ENCODE data around the gene GAL3ST3. TPM values are rescaled to one million over a fixed set of nuclear protein-coding genes. Genes with fewer than 3 reads are reported as not detected.

Gene GAL3ST3
- total RNA-seq, 2 experiments from 2014 or later, result not detected

DNA sequence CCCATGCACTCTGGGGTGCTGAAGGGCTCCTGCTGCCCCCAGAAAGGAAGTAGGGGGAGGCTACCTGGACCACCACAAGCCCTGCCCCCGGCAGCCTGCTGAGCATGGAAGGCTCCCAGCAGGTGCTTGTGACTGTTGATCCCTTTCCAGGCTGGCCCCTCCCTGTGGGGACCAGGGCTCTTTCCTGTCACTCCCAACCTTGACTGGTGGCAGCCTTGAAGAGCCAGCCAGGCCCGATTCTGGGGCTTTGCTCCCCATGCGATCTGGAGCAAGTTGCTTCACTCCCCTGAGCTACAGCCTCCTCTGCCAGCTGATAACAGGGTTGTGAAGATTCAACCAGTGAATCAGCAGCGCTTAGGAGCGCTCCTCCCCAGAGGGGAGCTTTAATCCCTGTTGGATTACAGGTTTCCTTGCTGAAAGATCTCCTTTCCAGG lies 41.7 kb downstream of the GAL3ST3 start:
- POLR2A ChIA-PET, result interaction anchor here (0.9 to 2.1 kb wide), 2 partner anchors 148 to 295 kb away, joined by 3 to 6 read pairs; partner anchors contain the start of gene KAT5
- CTCF ChIA-PET, result interaction anchor here (0.6 to 1.1 kb wide), 2 partner anchors 36 to 120 kb away, joined by 3 read pairs; no protein-coding TSS in a partner anchor
- Mint-ChIP-seq H3K4me3 (no peak overlapping the region), H3K4me1 (peaks cover 16% of the 10 kb centered on the region), H3K27ac (no peak overlapping the region), H3K9me3 (no peaks in the 10 kb centered on the region), H3K27me3 (peaks cover 16% of the 10 kb centered on the region), H3K36me3 (ENCODE audit: low read depth) (peaks cover 24% of the 10 kb centered on the region)
- no peak for DNase-seq

DNA sequence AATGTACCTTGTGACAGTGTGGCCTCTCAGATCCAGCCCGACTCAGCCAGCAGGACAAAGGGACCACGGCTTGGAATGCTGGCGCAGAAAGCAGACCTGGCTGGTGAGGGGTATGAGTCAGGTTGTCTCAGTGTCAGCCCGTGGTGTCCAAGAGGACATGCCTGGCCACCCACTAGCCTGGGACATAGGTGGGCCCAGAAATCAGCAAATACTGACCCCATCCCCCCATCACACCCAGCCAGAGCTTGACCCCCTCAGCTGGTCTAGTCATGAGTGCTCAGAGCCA lies 42.1 kb downstream of the GAL3ST3 start:
- DNase-seq, result no peak
- H3K4me1 Mint-ChIP-seq, result peaks cover 19% of the 10 kb centered on the region
- ChIA-PET POLR2A (interaction anchor here (0.9 to 2.1 kb wide), 2 partner anchors 147 to 295 kb away, joined by 3 to 6 read pairs; partner anchors contain the start of gene KAT5), CTCF (interaction anchor here (0.6 to 1.1 kb wide), 2 partner anchors 37 to 120 kb away, joined by 3 read pairs; no protein-coding TSS in a partner anchor)
- peaks cover 28% of the 10 kb centered on the region for H3K36me3 Mint-ChIP-seq (ENCODE audit: low read depth)
- H3K27ac Mint-ChIP-seq, result no peak overlapping the region
- H3K4me3 Mint-ChIP-seq, result no peak overlapping the region
- peaks cover 13% of the 10 kb centered on the region for H3K27me3 Mint-ChIP-seq
- H3K9me3 Mint-ChIP-seq, result no peaks in the 10 kb centered on the region

- H3K4me1 Mint-ChIP-seq, result peaks cover 22% of the 10 kb centered on the region
- DNase-seq, result no peak
- ChIA-PET CTCF (interaction anchor here (1.1 kb wide), 1 partner anchor 119 kb away, joined by 3 read pairs; no protein-coding TSS in a partner anchor), POLR2A (no interaction called here)
- H3K27ac Mint-ChIP-seq, result no peak overlapping the region
- no peak overlapping the region for H3K4me3 Mint-ChIP-seq
- no peaks in the 10 kb centered on the region for H3K9me3 Mint-ChIP-seq
- peaks cover 10% of the 10 kb centered on the region for H3K27me3 Mint-ChIP-seq
- peaks cover 33% of the 10 kb centered on the region for H3K36me3 Mint-ChIP-seq (ENCODE audit: low read depth)
Observed at GRCh38 chr11:66006134-66006890, 42.6 kb downstream of the GAL3ST3 start.

- Mint-ChIP-seq H3K27ac (peak overlapping the region; percentile 49), H3K27me3 (no peaks in the 10 kb centered on the region), H3K4me1 (peaks cover 37% of the 10 kb centered on the region), H3K4me3 (peak overlapping the region; percentile 56), H3K9me3 (no peaks in the 10 kb centered on the region), H3K36me3 (ENCODE audit: low read depth) (peaks cover 46% of the 10 kb centered on the region)
- CTCF ChIA-PET, result interaction anchor here (0.5 kb wide), 1 partner anchor 74 kb away, joined by 3 read pairs; no protein-coding TSS in a partner anchor
- POLR2A ChIA-PET, result interaction anchor here (1.1 kb wide), 1 partner anchor 143 kb away, joined by 3 read pairs; no protein-coding TSS in a partner anchor
- DNase-seq, result no peak
Observed at GRCh38 chr11:66004186-66004585, 44.8 kb downstream of the GAL3ST3 start.

GRCh38 chr11:66003291-66003690 lies 45.7 kb downstream of the GAL3ST3 start:
- H3K27me3 Mint-ChIP-seq, result no peaks in the 10 kb centered on the region
- peaks cover 55% of the 10 kb centered on the region for H3K36me3 Mint-ChIP-seq (ENCODE audit: low read depth)
- H3K27ac Mint-ChIP-seq, result peak overlapping the region; percentile 78
- no peak for DNase-seq
- peak overlapping the region; percentile 94 for H3K4me3 Mint-ChIP-seq
- ChIA-PET POLR2A (interaction anchor here (0.9 to 2.5 kb wide), 18 partner anchors 8 to 388 kb away, joined by 3 to 22 read pairs (median 5); partner anchors contain the start of genes CCDC85B, CFL1, CST6 and FIBP), CTCF (interaction anchor here (0.8 to 1.9 kb wide), 5 partner anchors 15 to 144 kb away, joined by 4 to 12 read pairs (median 6); partner anchors contain the start of genes CCDC85B and MUS81)
- H3K4me1 Mint-ChIP-seq, result peaks cover 43% of the 10 kb centered on the region
- no peaks in the 10 kb centered on the region for H3K9me3 Mint-ChIP-seq

DNA sequence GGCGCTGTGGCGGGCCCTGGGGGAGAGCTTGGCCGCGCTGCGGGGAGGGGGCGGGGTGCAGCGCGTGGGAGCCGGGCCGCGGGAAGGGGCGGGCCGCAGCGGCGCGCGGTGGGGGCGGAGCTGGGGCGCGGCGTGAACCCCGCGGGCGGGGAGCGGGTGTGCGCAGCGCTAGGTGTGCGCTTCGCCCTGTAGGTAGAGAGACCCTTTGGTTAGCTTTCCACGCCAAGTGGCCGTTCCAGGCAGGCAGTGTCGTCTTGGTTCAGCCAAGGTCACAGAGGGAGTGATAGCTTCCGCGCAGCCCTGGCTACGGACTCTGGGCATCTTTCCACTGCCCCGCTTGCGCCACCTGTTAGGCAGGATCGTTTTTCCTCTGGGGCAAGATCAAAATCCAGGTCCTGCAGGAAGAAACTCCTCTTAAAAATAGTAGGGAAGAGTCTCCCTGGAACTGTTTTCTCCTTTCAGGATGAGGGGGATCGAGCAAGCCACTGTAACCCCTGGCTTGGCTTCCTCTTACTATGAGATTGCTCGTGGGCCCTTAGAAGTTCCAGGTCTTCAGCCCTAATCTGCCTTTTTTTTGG lies 46.2 kb downstream of the GAL3ST3 start:
- Mint-ChIP-seq H3K4me3 (peak overlapping the region; percentile 94), H3K36me3 (ENCODE audit: low read depth) (peaks cover 60% of the 10 kb centered on the region), H3K4me1 (peaks cover 44% of the 10 kb centered on the region), H3K27ac (peak overlapping the region; percentile 95), H3K27me3 (no peaks in the 10 kb centered on the region), H3K9me3 (no peaks in the 10 kb centered on the region)
- no peak for DNase-seq
- CTCF ChIA-PET, result interaction anchor here (0.8 to 1.9 kb wide), 8 partner anchors 14 to 151 kb away, joined by 3 to 12 read pairs (median 6); partner anchors contain the start of genes CCDC85B and MUS81
- POLR2A ChIA-PET, result interaction anchor here (0.8 to 2.5 kb wide), 35 partner anchors 9 to 388 kb away, joined by 3 to 22 read pairs (median 5); partner anchors contain the start of genes BRMS1, CCDC85B, CFL1 and CST6

DNA sequence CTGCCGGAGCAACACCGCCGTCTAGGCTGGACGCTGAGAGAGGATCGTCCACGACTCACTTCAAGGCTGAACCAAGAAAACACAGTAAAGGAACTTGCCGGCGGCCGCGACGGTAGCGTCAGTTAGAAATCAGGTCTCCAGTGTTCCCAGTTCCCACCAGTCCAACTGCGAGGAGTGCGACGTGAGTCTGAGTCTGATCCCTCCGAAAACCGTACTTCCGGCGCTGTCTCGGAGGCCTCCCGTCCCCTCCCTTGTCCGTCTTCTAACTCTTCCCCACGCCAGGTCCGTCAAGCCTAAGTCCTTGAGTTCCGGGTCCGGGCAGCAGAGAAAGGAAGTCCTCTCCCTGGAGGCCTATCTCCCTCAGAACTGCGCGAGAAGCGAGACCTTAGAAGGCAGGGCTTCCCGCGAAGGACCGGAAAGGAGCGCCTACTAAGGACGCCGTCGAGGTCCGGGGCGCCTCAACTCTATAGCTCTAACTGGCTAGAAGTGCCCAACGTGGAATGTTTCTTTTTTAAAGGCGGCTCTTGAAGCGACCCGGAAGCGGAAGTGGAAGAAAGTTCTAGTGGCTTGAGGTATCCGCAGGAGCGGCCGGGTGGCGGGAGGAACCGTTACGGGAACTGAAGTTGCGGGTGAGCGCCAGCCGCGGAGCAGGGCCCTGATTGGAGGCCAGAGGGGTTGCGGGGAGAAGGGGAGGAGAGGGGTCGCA lies 46.9 kb downstream of the GAL3ST3 start, which contains the start of the genes BANF1 and EIF1AD:
Gene BANF1 (plus strand): TSS at position 562 of the 706 bp plus-strand sequence. CDS start 748 bp downstream, outside the sequence.
Gene EIF1AD (minus strand): TSS at position 216 of the 706 bp plus-strand sequence. CDS start 1,768 bp downstream, outside the sequence.
- peak; percentile 96 for DNase-seq
- H3K27ac Mint-ChIP-seq, result peak within 1 kb of the TSS; percentile 95
- H3K4me1 Mint-ChIP-seq, result peaks cover 48% of the 10 kb centered on the region
- H3K27me3 Mint-ChIP-seq, result no peaks in the 10 kb centered on the region
- ChIA-PET CTCF (interaction anchor here (0.8 to 1.9 kb wide), 8 partner anchors 14 to 150 kb away, joined by 3 to 12 read pairs (median 6); partner anchors contain the start of genes CCDC85B and MUS81), POLR2A (interaction anchor here (0.8 to 2.5 kb wide), 35 partner anchors 9 to 387 kb away, joined by 3 to 22 read pairs (median 5); partner anchors contain the start of genes BRMS1, CCDC85B, CFL1 and CST6)
- H3K9me3 Mint-ChIP-seq, result no peaks in the 10 kb centered on the region
- peaks cover 66% of the 10 kb centered on the region for H3K36me3 Mint-ChIP-seq (ENCODE audit: low read depth)
- H3K4me3 Mint-ChIP-seq, result peak within 1 kb of the TSS; percentile 94

GRCh38 chr11:65997286-65997685 lies 51.7 kb downstream of the GAL3ST3 start:
- H3K9me3 Mint-ChIP-seq, result no peaks in the 10 kb centered on the region
- H3K27ac Mint-ChIP-seq, result no peak overlapping the region
- CTCF ChIA-PET, result interaction anchor here (0.6 kb wide), 1 partner anchor 286 kb away, joined by 3 read pairs; no protein-coding TSS in a partner anchor
- peaks cover 55% of the 10 kb centered on the region for H3K36me3 Mint-ChIP-seq (ENCODE audit: low read depth)
- peaks cover 34% of the 10 kb centered on the region for H3K4me1 Mint-ChIP-seq
- no peak for DNase-seq
- no peak overlapping the region for H3K4me3 Mint-ChIP-seq
- POLR2A ChIA-PET, result no interaction called here
- H3K27me3 Mint-ChIP-seq, result no peaks in the 10 kb centered on the region

GRCh38 chr11:65992056-65992455 lies 56.9 kb downstream of the GAL3ST3 start:
- Mint-ChIP-seq H3K36me3 (ENCODE audit: low read depth) (peaks cover 13% of the 10 kb centered on the region), H3K27me3 (no peaks in the 10 kb centered on the region)

More at GRCh38 chr11:65992056-65992455, 56.9 kb downstream of the GAL3ST3 start:
- CTCF ChIA-PET, result interaction anchor here (0.6 to 6.1 kb wide), 6 partner anchors 9 to 212 kb away, joined by 3 to 46 read pairs (median 4); partner anchors contain the start of genes FIBP and MUS81
- Mint-ChIP-seq H3K4me1 (peaks cover 7% of the 10 kb centered on the region), H3K27ac (no peak overlapping the region), H3K9me3 (no peaks in the 10 kb centered on the region), H3K4me3 (no peak overlapping the region)
- POLR2A ChIA-PET, result interaction anchor here (2.3 kb wide), 1 partner anchor 10 kb away, joined by 7 read pairs; the partner anchor contains the start of genes BANF1 and EIF1AD
- DNase-seq, result no peak

Other genes with a start within 250 kb of the GAL3ST3 start
- 1 to 10 TPM in 1 of 2 experiments, under 1 TPM in 1; 0.83 to 1.6 TPM for gene SNX32, start 215.2 kb downstream of the GAL3ST3 start, total RNA-seq
- gene CFL1, start 191.0 kb downstream of the GAL3ST3 start, total RNA-seq, result 1,000 to 10,000 TPM; 1,733 to 1,734 TPM
- 10 to 100 TPM; 86.9 to 91.9 TPM for gene MUS81, start 188.7 kb downstream of the GAL3ST3 start, total RNA-seq
- 10 to 100 TPM; 13.8 to 14.7 TPM for gene EFEMP2, start 176.4 kb downstream of the GAL3ST3 start, total RNA-seq
- 10 to 100 TPM; 75.9 to 80.5 TPM for gene CTSW, start 169.3 kb downstream of the GAL3ST3 start, total RNA-seq
- 10 to 100 TPM; 71.7 to 77.4 TPM for gene FIBP, start 160.7 kb downstream of the GAL3ST3 start, total RNA-seq
- 10 to 100 TPM; 53.2 to 55.8 TPM for gene CCDC85B, start 158.5 kb downstream of the GAL3ST3 start, total RNA-seq
- 1 to 10 TPM; 4.5 to 5.0 TPM for gene FOSL1, start 148.8 kb downstream of the GAL3ST3 start, total RNA-seq
- gene C11orf68, start 130.1 kb downstream of the GAL3ST3 start, total RNA-seq, result 10 to 100 TPM; 34.1 to 34.2 TPM
- gene DRAP1, start 129.7 kb downstream of the GAL3ST3 start, total RNA-seq, result 100 to 1,000 TPM; 162 to 180 TPM
- gene TSGA10IP, start 103.7 kb downstream of the GAL3ST3 start, total RNA-seq, result not detected
- gene SART1, start 87.4 kb downstream of the GAL3ST3 start, total RNA-seq, result 10 to 100 TPM; 59.5 to 61.5 TPM
- gene EIF1AD, start 47.0 kb downstream of the GAL3ST3 start, total RNA-seq, result 10 to 100 TPM; 43.6 to 45.9 TPM
- 100 to 1,000 TPM; 191 to 196 TPM for gene BANF1, start 46.7 kb downstream of the GAL3ST3 start, total RNA-seq
- gene CST6, start 37.2 kb downstream of the GAL3ST3 start, total RNA-seq, result under 1 TPM; 0.30 to 0.65 TPM
- under 1 TPM; 0.33 to 0.58 TPM for gene CATSPER1, start 22.7 kb downstream of the GAL3ST3 start, total RNA-seq
- gene SF3B2, start 3.2 kb upstream of the GAL3ST3 start, total RNA-seq, result 100 to 1,000 TPM; 230 to 241 TPM
- gene PACS1, start 21.1 kb upstream of the GAL3ST3 start, total RNA-seq, result 10 to 100 TPM; 86.4 to 95.0 TPM
- 10 to 100 TPM; 32.8 to 33.9 TPM for gene KLC2, start 208.5 kb upstream of the GAL3ST3 start, total RNA-seq
- gene RAB1B, start 219.5 kb upstream of the GAL3ST3 start, total RNA-seq, result 100 to 1,000 TPM; 146 to 150 TPM
- 1 to 10 TPM; 1.9 to 2.1 TPM for gene CNIH2, start 229.0 kb upstream of the GAL3ST3 start, total RNA-seq
- gene YIF1A, start 240.0 kb upstream of the GAL3ST3 start, total RNA-seq, result 10 to 100 TPM; 49.5 to 52.5 TPM
- gene TMEM151A, start 242.7 kb upstream of the GAL3ST3 start, total RNA-seq, result not detected

Measured in activated CD4-positive, alpha-beta memory T cell treated with anti-CD3 and anti-CD28 coated beads, Interleukin-2, amount 10 ng/mL, durations not matched to agents 7 days and 5 days (primary cell).